K562 (cell line): ENCODE measurements around the gene CRTAP. TPM values are rescaled to one million over a fixed set of nuclear protein-coding genes. Genes with fewer than 3 reads are reported as not detected.
A peak's percentile ranks its signal among the peaks of the same experiment; 100 is the strongest.

Source experiments
- ATAC-seq: fragments of 200-7000 bp; cut with Tn5 transposase; 3 replicates; pipeline ENCODE4 v1.9.1; 2020; ENCODE audit warnings: moderate library complexity
- BruUV-seq: library from RNA; stranded (reverse); fragments of 400-500 nt; replicated peaks from 2 replicates; lab custom pipeline; 2021; lab: Mats Ljungman, UMichigan
- CTCF ChIA-PET: fragments of 300-600 bp; formaldehyde crosslinking; extraction: SDS; loops from one replicate; lab custom pipeline; 2021; ENCODE audit warnings: low intra/inter-chr PET ratio; lab: Yijun Ruan, JAX
- POLR2A ChIA-PET: fragments of 300-600, 350-650 bp; sonication (Branson Sonifier 250); formaldehyde crosslinking; extraction: SDS; loops from one replicate; lab custom pipeline; 2021; ENCODE audit warnings: antibody characterized with exemption, inconsistent platforms; lab: Yijun Ruan, JAX
- DNase-seq, 4 experiments: peaks; one replicate each; pipeline versions ENCODE4 v3.0.0 to v3.0.0-alpha.2; 2011 to 2018; ENCODE audit warnings: low spot score in 3 of 4, mixed read lengths in 3 of 4; ENCODE audit errors: extremely low read depth in 1 of 4
- FAIRE-seq: peaks from 2 replicates; lab custom pipeline; 2011; peaks lifted over from hg19 to GRCh38; lab: Jason Lieb, UNC
- H2AFZ ChIP-seq: 2 replicates; pipeline ENCODE4 v1.6.0; 2011; ENCODE audit warnings: low read depth, low read length, control low read depth, inconsistent platforms
- H3K27ac ChIP-seq: fragments of 200-600 bp; 3 replicates; pipeline ENCODE4 v1.8.0; 2011; ENCODE audit warnings: low read depth, mild to moderate bottlenecking, control low read depth, inconsistent platforms, low read length, moderate library complexity, mixed read lengths; ENCODE audit errors: extremely low read depth
- H3K27me3 ChIP-seq, 2 experiments: fragments of 300-600 bp in 1 of 2; 2 replicates in 1 of 2; 3 replicates in 1 of 2; pipeline versions ENCODE4 v1.6.0 to v1.8.0; 2011; ENCODE audit warnings: inconsistent platforms in 2 of 2, low read length in 2 of 2, mild to moderate bottlenecking in 1 of 2, mixed read lengths in 1 of 2, moderate library complexity in 1 of 2; ENCODE audit not compliant: control insufficient read depth in 2 of 2, insufficient read depth in 2 of 2
- H3K36me3 ChIP-seq: fragments of 300-600 bp; 3 replicates; pipeline ENCODE4 v1.8.0; 2011; ENCODE audit warnings: mild to moderate bottlenecking, low read length, inconsistent platforms; ENCODE audit not compliant: control insufficient read depth, insufficient read depth
- H3K4me1 ChIP-seq, 2 experiments: fragments of 200-600 bp in 1 of 2; replicated peaks in 1 of 2; 2 replicates in 1 of 2; 3 replicates in 1 of 2; pipeline versions ENCODE4 v1.5.1 to v1.8.0; 2011; ENCODE audit warnings: inconsistent platforms in 2 of 2, low read length in 2 of 2, mild to moderate bottlenecking in 1 of 2, mixed read lengths in 1 of 2, moderate library complexity in 1 of 2; ENCODE audit not compliant: control insufficient read depth in 2 of 2, insufficient read depth in 2 of 2
- H3K4me2 ChIP-seq: 2 replicates; pipeline ENCODE4 v1.6.1; 2011; ENCODE audit warnings: low read length, control low read depth, inconsistent platforms, mixed read lengths; ENCODE audit not compliant: insufficient read depth
- H3K4me3 ChIP-seq: fragments of 200-600 bp; sonication (generic), shearing (Covaris generic); 2 replicates; pipeline ENCODE4 v1.5.1; 2016; ENCODE audit warnings: control low read depth, inconsistent platforms
- H3K79me2 ChIP-seq: fragments of 200-600 bp; 3 replicates; pipeline ENCODE4 v1.8.0; 2011; ENCODE audit warnings: low read length, inconsistent platforms; ENCODE audit not compliant: control insufficient read depth, insufficient read depth
- H3K9ac ChIP-seq, 2 experiments: 2 replicates each; pipeline versions ENCODE4 v1.6.0 to v1.6.1; 2011; ENCODE audit warnings: low read depth in 2 of 2, low read length in 2 of 2, control low read depth in 1 of 2, inconsistent platforms in 1 of 2, mild to moderate bottlenecking in 1 of 2, mixed read lengths in 1 of 2; ENCODE audit not compliant: insufficient read depth in 1 of 2
- H3K9me1 ChIP-seq: one replicate; pipeline ENCODE4 v1.6.0; 2011; ENCODE audit warnings: inconsistent platforms, mild to moderate bottlenecking, low read length, moderate library complexity; ENCODE audit not compliant: control insufficient read depth, insufficient read depth
- H3K9me3 ChIP-seq: replicated peaks from 2 replicates; pipeline ENCODE4 v1.5.1; 2011; ENCODE audit warnings: low read depth, low read length, inconsistent platforms; ENCODE audit not compliant: control insufficient read depth, insufficient read depth
- H4K20me1 ChIP-seq: replicated peaks from 2 replicates; pipeline ENCODE4 v1.6.1; 2011; ENCODE audit warnings: low read length, inconsistent platforms, mixed read lengths; ENCODE audit not compliant: control insufficient read depth, insufficient read depth
- JUND ChIP-seq, 2 experiments: IDR thresholded peaks; 2 replicates in 1 of 2; 3 replicates in 1 of 2; pipeline ENCODE4 v1.6.1; 2011; ENCODE audit warnings: borderline replicate concordance in 2 of 2, low read depth in 2 of 2, low read length in 2 of 2, improper control_type of control experiment in 1 of 2, missing biosample characterization in 1 of 2, missing genetic modification characterization in 1 of 2, missing genetic modification reagents in 1 of 2
- THRB ChIP-seq: fragments of 450-650 bp; formaldehyde crosslinking; conservative IDR thresholded peaks from 2 replicates; pipeline ENCODE4 v1.4.0; 2022; ENCODE audit warnings: mild to moderate bottlenecking, missing genetic modification characterization
- TOE1 ChIP-seq, 2 experiments: fragments of 450-650 bp in 1 of 2; sonication (generic) in 1 of 2; formaldehyde crosslinking in 1 of 2; IDR thresholded peaks; 2 replicates each; pipeline versions ENCODE4 v1.7.1 to v1.8.0; 2016 to 2022; ENCODE audit warnings: borderline replicate concordance in 2 of 2, mild to moderate bottlenecking in 2 of 2, antibody characterized with exemption in 1 of 2, inconsistent platforms in 1 of 2, low read depth in 1 of 2, missing genetic modification reagents in 1 of 2, moderate library complexity in 1 of 2
- ZNF174 ChIP-seq: fragments of 250-450 bp; sonication (Bioruptor Pico); IDR thresholded peaks from 2 replicates; pipeline ENCODE4 v1.4.0; 2020; ENCODE audit warnings: mild to moderate bottlenecking
- ZNF592 ChIP-seq: fragments of 450-650 bp; IDR thresholded peaks from 2 replicates; pipeline ENCODE4 v1.6.1; 2017; ENCODE audit warnings: antibody characterized with exemption, mild to moderate bottlenecking
- ZNF609 ChIP-seq: sonication (generic); formaldehyde crosslinking; IDR thresholded peaks from 2 replicates; pipeline ENCODE4 v1.8.1; 2023; ENCODE audit warnings: missing genetic modification reagents, mild to moderate bottlenecking, borderline replicate concordance
- WGBS: fragments of 100-300 bp; shearing (Covaris generic); methylation state at CpG from one replicate; pipeline ENCODE4 v1.1.6; 2016; ENCODE audit warnings: low coverage, mixed read lengths; ENCODE audit not compliant: insufficient coverage; ENCODE audit errors: missing lambda C conversion rate; 5-methylcytosine and 5-hydroxymethylcytosine counted together
- in situ Hi-C: fragments of 300-500 bp; cut with MboI; formaldehyde crosslinking; loops from 4 replicates; pipeline ENCODE4 v1.15.0; 2018; ENCODE audit warnings: inconsistent platforms, mixed read lengths
- intact Hi-C: fragments of 100-400 bp; cut with micrococcal nuclease; formaldehyde crosslinking; loops from 2 replicates; pipeline ENCODE4 v1.14.2; 2022
- polyA plus RNA-seq, 8 experiments: library from polyadenylated mRNA; depleted of rRNA in 4 of 8; stranded (reverse) in 5 of 8; unstranded in 3 of 8; fragments of >200 nt; fragmentation: Nextera tagmentation in 2 of 8; fragmentation: Illumina TruSeq in 1 of 8; extraction: Ambion mirVana in 2 of 8; extraction: Trizol in 1 of 8; gene quantifications; 2 replicates each; pipeline versions ENCODE4 v1.2.1 to v1.2.3, GENCODE V29; 2011 to 2014; ENCODE audit warnings: inconsistent platforms in 1 of 8, missing spikeins in 1 of 8
- total RNA-seq, 7 experiments: library from RNA; depleted of rRNA in 6 of 7; stranded (reverse); fragments of >200 nt in 6 of 7; fragmentation: Illumina TruSeq in 2 of 7; extraction: Trizol in 2 of 7; gene quantifications; 2 replicates each; pipeline versions ENCODE4 v1.2.1 to v1.2.3, GENCODE V29; 2011 to 2021; ENCODE audit warnings: low replicate concordance in 1 of 7

Gene CRTAP
- total and polyA plus RNA-seq, 9 of the 15 experiments (the other 6 are each of a cell fraction or from before 2014, with no cell fraction given), result 10.0 to 121 (median 53.0) TPM

GRCh38 chr3:33074217-33075067 is 39.4 kb upstream of the CRTAP start:
- H3K4me1 ChIP-seq, result peaks cover 0 to 17% of the 10 kb centered on the region in 2 experiments; a peak in 4 of 5 replicates
- H3K4me2 ChIP-seq, result no peak overlapping the region
- ChIA-PET POLR2A (interaction anchor here (1.1 kb wide), 1 partner anchor 9 kb away, joined by 5 read pairs; no protein-coding TSS in a partner anchor), CTCF (interaction anchor here (0.6 to 2.5 kb wide), 3 partner anchors 127 to 717 kb away, joined by 3 to 19 read pairs (median 3); no protein-coding TSS in a partner anchor)
- no peak overlapping the region for H3K27ac ChIP-seq
- no peaks in the 10 kb centered on the region for H3K9me3 ChIP-seq
- 57% methylated on average over 13 of the region's 13 CpGs for WGBS
- H3K27me3 ChIP-seq, result no peaks in the 10 kb centered on the region
- H3K4me3 ChIP-seq, result no peak overlapping the region
- peaks cover 37% of the 10 kb centered on the region for H3K36me3 ChIP-seq
- ATAC-seq (peak; percentile 93), DNase-seq (peak; percentile 89 to 93 (median 91)), FAIRE-seq (peak; percentile 91)
- peaks cover 3% of the 10 kb centered on the region; the same call in 1 of the 2 replicates for H4K20me1 ChIP-seq
- no peak overlapping the region for H3K9ac ChIP-seq
- no TSS peak for BruUV-seq
- peaks cover 24% of the 10 kb centered on the region; the same call in 2 of the 3 replicates for H3K79me2 ChIP-seq
- in situ Hi-C loops, result loop anchor here (5.0 kb wide), 1 partner anchor 122 kb away; the partner anchor contains the start of gene CCR4
- no peaks in the 10 kb centered on the region for H3K9me1 ChIP-seq
- H2AFZ ChIP-seq, result no peak overlapping the region
- intact Hi-C loops, result loop anchor here (1.0 to 10.0 kb wide), 2 partner anchors 127 to 560 kb away; no protein-coding TSS in a partner anchor
- no peak for TF ChIP-seq ZNF174 (CRISPR knock-in tag)
- peak; percentile 45; the same call in 1 of the 2 replicates for TF ChIP-seq ZNF592
- no peak for TF ChIP-seq ZNF609 (CRISPR knock-in tag)
- TF ChIP-seq THRB (CRISPR knock-in tag), result 0 out of 2 replicates have a peak, but pooled peaks have one; percentile 16
- TF ChIP-seq JUND (IDR thresholded peaks at IDR 0.05; ENCODE audit: borderline replicate concordance, low read depth, low read length), result peak; percentile 58; the same call in 1 of the 2 replicates
- TF ChIP-seq JUND (tag; IDR thresholded peaks at IDR 0.05; ENCODE audit: borderline replicate concordance, low read depth, low read length), result no peak; the same call in 2 of the 3 replicates
- 0 out of 2 replicates have a peak, but pooled peaks have one; percentile 25 for TF ChIP-seq TOE1 (IDR thresholded peaks at IDR 0.05; ENCODE audit: borderline replicate concordance)
- TF ChIP-seq TOE1 (CRISPR knock-in tag; IDR thresholded peaks at IDR 0.05; ENCODE audit: borderline replicate concordance, low read depth), result no peak
